HS-27A (cell line): ENCODE measurements around the gene SLC16A2.

Source experiments
- DNase-seq: peaks from one replicate; pipeline ENCODE4 v3.0.0-alpha.2; 2012; ENCODE audit warnings: low read depth, missing footprints

The SLC16A2 gene

DNA sequence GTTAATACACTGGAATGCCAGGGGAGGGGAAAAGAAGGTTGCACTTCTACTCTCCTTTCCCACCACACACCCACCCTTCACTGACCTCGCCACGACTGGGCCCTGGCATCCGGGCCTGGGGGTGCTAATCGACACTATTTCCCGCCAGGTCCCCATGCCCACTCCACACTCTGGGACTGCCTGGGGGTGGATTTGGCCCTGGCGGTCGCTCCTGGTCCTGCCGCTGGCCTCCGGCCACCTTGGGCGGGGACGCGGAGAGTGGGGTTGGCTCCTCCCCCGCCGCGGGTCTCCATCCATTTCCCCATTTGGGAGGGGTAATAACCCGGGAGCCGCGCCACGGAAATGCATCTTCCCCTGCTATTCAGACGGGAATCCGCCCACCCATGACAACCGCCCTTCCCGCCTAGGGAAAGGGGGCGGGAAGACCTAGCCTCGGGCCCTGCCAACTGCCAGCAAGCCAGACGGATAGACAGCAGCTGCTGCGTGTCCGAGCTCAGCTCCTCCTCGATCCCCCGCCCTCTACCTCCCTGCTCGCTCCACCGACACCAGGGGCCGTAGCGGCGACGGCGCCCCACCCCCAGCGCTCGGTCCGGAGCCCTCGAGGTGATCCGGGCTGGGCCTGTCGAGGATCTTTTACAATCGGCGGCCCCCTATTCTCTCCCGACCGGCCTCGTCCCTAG lies 115.0 kb downstream of the SLC16A2 start:
- peak; percentile 66 for DNase-seq

- DNase-seq: peak; percentile 19
Observed at GRCh38 chrX:74536832-74537371, 115.6 kb downstream of the SLC16A2 start.

- no peak for DNase-seq
Observed at GRCh38 chrX:74540635-74541249, 119.4 kb downstream of the SLC16A2 start.

DNA sequence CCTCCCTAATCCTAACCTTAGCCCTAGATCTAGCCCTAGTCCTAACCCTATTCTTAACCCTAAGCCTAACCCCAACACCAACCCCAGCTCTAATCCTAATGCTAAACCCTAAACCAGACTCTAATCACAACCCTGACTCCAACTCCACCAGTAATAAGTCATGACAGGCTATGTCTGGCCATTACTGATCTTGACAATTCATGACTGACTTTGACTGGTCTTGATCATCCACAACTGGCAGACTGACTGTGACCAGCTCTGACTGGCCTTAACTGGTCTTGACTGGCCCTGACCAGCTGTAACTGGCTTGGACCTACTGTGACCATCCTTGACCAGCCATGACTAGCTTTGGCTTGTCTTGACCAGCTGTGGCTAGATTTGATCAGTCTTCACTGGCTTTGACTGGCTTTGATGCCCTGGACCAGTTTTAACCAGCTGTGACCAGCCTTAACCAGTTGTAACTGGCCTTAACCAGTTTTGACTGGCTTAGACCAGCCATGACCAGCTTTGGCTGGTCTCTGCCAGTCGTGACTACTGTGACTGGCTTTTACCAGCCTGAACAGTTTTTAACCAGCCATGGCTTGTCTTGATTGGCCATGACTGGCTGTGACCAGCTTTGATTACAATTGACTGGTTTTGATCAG lies 124.7 kb downstream of the SLC16A2 start:
- no peak for DNase-seq

DNA sequence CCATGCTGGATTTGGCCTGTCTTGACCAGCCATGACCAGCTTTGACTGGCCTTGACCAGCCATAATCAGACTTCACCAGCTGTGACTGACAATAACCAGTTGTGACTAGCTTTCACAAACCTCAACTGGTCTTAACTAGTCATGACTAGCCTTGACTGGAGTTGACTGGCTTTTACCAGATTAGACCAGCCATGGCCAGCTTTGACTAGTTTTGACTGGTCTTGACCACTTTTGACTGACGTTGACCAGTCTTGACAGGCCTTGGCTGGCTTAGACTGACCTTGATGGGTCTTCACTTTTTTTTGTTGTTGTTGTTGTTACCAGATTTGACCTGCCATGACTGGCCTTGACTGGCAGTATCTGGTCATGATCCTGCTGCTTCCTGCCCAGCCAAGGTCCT lies 125.7 kb downstream of the SLC16A2 start:
- DNase-seq: no peak

DNA sequence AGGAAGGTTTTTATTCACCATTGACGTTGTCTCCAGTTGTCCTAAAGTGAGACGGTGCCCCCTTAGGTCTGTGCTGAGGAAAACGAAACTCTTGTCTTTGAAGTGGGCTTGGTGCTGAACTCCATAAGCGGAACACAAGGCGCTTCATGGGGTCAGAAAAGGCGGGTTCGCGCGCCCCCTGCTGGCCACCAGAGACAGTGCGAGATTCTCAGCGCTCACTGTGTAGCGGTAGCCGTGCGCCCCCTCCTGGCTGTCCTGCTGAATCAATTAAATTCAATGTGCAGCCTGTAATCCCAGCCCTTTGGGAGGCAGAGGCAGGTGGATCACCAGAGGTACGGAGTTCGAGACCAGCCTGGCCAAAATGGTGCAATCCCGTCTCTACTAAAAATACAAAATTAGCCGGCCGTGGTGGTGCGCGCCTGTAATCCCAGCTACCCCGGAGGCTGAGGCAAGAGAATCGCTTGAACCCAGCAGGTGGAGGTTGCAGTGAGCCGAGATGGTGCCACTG lies 129.1 kb downstream of the SLC16A2 start:
- peak; percentile 19 for DNase-seq

DNA sequence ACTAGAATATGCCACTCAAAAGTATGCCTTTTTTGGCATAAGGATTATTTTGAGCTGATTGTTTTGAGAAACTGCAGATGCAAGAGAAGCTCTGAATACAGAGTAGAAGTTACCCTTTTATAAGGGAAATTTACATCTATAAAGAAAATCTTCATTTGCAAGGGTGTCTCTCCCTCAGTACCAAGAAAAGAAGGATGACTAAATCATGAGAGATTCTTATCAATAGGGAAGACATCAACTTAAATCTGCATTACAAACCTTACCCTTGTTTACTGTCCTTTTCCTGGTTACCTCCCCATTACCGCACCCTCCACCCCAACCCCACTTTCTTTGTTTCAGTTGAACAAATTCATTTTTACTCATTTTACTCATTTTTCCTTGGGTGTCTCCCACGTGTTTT lies 130.6 kb downstream of the SLC16A2 start:
- DNase-seq: no peak

DNA sequence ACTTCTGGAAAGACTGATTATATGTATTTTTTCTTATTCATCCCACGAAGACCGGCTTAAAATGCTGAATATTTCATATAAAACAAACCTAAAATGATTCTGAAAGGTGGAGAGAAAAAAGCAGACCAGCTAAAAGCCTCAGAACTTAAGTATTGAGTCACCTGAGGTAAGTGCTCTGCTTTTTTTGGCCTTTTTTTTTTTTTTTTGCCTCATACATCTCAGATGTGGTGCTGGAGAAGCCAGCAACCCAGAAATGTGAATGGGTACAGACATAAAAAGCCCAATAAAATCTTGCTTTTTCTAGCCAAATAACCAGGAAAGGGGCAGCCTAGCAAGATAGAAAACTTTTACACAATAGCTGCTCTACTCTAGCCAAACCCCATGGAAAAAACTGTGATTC lies 136.1 kb downstream of the SLC16A2 start:
- no peak for DNase-seq

DNA sequence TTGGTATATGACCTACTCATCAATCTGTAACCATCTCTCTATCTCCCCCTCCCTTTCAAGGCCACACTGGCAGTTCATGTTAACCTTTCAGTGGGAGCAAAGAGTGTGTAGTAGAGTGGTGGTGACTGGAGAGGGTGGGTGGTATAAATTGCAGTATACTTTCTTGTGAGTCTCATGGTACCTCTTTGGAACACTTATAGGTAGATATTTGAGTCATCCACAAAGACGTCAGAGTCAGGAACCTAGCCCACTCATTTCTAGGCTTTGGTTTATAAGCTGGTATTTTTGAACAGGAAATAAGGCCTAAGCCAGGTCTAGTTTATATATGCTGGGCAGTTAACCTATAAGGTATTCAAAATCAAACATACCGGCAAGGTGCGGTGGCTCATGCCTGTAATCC lies 156.8 kb downstream of the SLC16A2 start:
- no peak for DNase-seq

- no peak for DNase-seq
Observed at GRCh38 chrX:74579597-74580198, 158.4 kb downstream of the SLC16A2 start.
